ENCODE data around the gene SLC7A5.
"Not testable (repeated sequence)": the region's sequence is repeated elsewhere in the genome, so short reads cannot be mapped to it uniquely, and the experiment has no call there.

DNA sequence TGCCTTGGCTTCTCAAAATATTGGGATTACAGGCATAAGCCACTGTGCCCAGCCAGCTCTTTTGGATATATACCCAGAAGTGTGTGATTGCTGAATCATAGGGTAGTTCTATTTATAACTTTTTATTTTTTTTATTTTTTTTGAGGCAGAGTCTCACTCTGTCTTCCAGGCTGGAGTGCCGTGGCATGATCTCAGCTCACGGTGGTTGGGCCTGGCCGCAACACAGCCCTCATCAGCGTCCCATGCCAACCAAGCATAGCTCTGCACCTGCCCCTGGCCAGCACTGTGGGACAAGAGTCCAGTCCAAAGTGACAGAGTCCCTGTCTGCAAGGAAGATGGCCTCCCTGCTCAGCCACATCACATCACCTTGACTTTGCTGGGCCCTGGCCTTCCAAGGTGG lies 24.7 kb upstream of the SLC7A5 start:
- TF ChIP-seq, protein P1, sequence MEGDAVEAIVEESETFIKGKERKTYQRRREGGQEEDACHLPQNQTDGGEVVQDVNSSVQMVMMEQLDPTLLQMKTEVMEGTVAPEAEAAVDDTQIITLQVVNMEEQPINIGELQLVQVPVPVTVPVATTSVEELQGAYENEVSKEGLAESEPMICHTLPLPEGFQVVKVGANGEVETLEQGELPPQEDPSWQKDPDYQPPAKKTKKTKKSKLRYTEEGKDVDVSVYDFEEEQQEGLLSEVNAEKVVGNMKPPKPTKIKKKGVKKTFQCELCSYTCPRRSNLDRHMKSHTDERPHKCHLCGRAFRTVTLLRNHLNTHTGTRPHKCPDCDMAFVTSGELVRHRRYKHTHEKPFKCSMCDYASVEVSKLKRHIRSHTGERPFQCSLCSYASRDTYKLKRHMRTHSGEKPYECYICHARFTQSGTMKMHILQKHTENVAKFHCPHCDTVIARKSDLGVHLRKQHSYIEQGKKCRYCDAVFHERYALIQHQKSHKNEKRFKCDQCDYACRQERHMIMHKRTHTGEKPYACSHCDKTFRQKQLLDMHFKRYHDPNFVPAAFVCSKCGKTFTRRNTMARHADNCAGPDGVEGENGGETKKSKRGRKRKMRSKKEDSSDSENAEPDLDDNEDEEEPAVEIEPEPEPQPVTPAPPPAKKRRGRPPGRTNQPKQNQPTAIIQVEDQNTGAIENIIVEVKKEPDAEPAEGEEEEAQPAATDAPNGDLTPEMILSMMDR (IDR thresholded peaks at IDR 0.05; ENCODE audit: borderline replicate concordance, extremely low read depth, low read length, poor library complexity, severe bottlenecking) = not testable (repeated sequence)
- TF ChIP-seq EZH2 (IDR thresholded peaks at IDR 0.05; ENCODE audit: borderline replicate concordance, low read depth, low read length, severe bottlenecking) = not testable (repeated sequence)
